NT2/D1 (cell line): ENCODE results near the gene KRTAP20-3.

Experiments
- DNase-seq: peaks from one replicate; pipeline ENCODE4 v3.0.0-alpha.2; 2011; ENCODE audit warnings: low read depth, low spot score
- H3K27me3 ChIP-seq: 2 replicates; pipeline ENCODE4 v1.6.0; 2011; ENCODE audit warnings: mild to moderate bottlenecking; ENCODE audit not compliant: insufficient read length, insufficient read depth
- H3K36me3 ChIP-seq: 2 replicates; pipeline ENCODE4 v1.6.1; 2011; ENCODE audit warnings: mild to moderate bottlenecking, low read length, mixed read lengths; ENCODE audit not compliant: insufficient read depth, insufficient read length
- H3K4me1 ChIP-seq: 2 replicates; pipeline ENCODE4 v1.5.1; 2011; ENCODE audit not compliant: insufficient read depth, insufficient read length
- H3K4me3 ChIP-seq: 2 replicates; pipeline ENCODE4 v1.5.1; 2011; ENCODE audit warnings: low read depth; ENCODE audit not compliant: insufficient read length
- H3K9ac ChIP-seq: 2 replicates; pipeline ENCODE4 v1.6.0; 2011; ENCODE audit warnings: low read depth; ENCODE audit not compliant: insufficient read length
- H3K9me3 ChIP-seq: 2 replicates; pipeline ENCODE4 v1.5.1; 2011; ENCODE audit warnings: mild to moderate bottlenecking, low read length; ENCODE audit not compliant: insufficient read depth
- SUZ12 ChIP-seq: IDR thresholded peaks from 2 replicates; pipeline ENCODE4 v1.6.1; 2011; ENCODE audit not compliant: insufficient read length, insufficient read depth; ENCODE audit errors: extremely low read depth
- YY1 ChIP-seq: IDR thresholded peaks from 2 replicates; pipeline ENCODE4 v1.6.1; 2011; ENCODE audit not compliant: insufficient read length, insufficient read depth
- ZNF274 ChIP-seq: IDR thresholded peaks from 2 replicates; pipeline ENCODE4 v1.6.1; 2011; ENCODE audit warnings: mild to moderate bottlenecking, low read depth, low read length

The KRTAP20-3 gene

DNA sequence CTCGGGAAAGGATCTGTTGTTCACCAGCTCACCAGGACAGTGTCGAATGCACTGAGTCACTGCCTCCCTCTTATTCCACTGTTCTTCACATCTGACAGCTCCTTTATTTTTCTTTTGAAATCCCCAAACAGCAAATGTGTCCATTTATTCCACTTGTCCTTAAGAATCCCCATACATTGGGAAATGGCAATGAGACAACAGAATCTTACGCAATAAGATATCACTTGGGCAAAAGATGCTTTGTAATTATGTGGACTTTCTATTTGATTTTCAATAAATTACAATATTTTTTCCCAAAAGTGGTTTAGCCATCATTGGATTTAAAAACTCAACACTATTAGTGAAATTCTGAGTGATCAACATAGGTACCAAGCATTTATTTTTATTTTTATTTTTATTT, 4.0 kb upstream of the KRTAP20-3 start:
- no peak overlapping the region for H3K4me3 ChIP-seq
- no peaks in the 10 kb centered on the region for H3K4me1 ChIP-seq
- H3K27me3 ChIP-seq, result no peaks in the 10 kb centered on the region
- no peaks in the 10 kb centered on the region for H3K36me3 ChIP-seq
- H3K9ac ChIP-seq, result no peak overlapping the region
- DNase-seq, result no peak
- H3K9me3 ChIP-seq, result no peaks in the 10 kb centered on the region
- TF ChIP-seq ZNF274 (no peak), YY1 (no peak), SUZ12 (no peak)

GRCh38 chr21:30646904-30647414, 4.3 kb downstream of the KRTAP20-3 start:
- Histone ChIP-seq H3K27me3 (no peaks in the 10 kb centered on the region), H3K36me3 (no peaks in the 10 kb centered on the region), H3K4me3 (no peak overlapping the region), H3K9me3 (no peaks in the 10 kb centered on the region), H3K9ac (no peak overlapping the region), H3K4me1 (no peaks in the 10 kb centered on the region)
- TF ChIP-seq ZNF274 (no peak), YY1 (no peak), SUZ12 (no peak)
- DNase-seq, result no peak

GRCh38 chr21:30652891-30653290, 10.2 kb downstream of the KRTAP20-3 start:
- H3K9me3 ChIP-seq, result no peaks in the 10 kb centered on the region
- no peak for DNase-seq
- no peaks in the 10 kb centered on the region for H3K36me3 ChIP-seq
- H3K4me3 ChIP-seq, result no peak overlapping the region
- no peaks in the 10 kb centered on the region for H3K27me3 ChIP-seq
- TF ChIP-seq ZNF274 (no peak), YY1 (no peak), SUZ12 (no peak)
- H3K9ac ChIP-seq, result no peak overlapping the region
- H3K4me1 ChIP-seq, result no peaks in the 10 kb centered on the region

GRCh38 chr21:30668776-30669175, 26.1 kb downstream of the KRTAP20-3 start:
- Histone ChIP-seq H3K27me3 (no peaks in the 10 kb centered on the region), H3K9ac (no peak overlapping the region), H3K4me3 (no peak overlapping the region), H3K36me3 (no peaks in the 10 kb centered on the region), H3K9me3 (no peaks in the 10 kb centered on the region), H3K4me1 (no peaks in the 10 kb centered on the region)
- no peak for TF ChIP-seq SUZ12
- TF ChIP-seq YY1, result no peak
- TF ChIP-seq ZNF274, result no peak
- peak; percentile 51 for DNase-seq

GRCh38 chr21:30672985-30673650, 30.5 kb downstream of the KRTAP20-3 start:
- Histone ChIP-seq H3K36me3 (no peaks in the 10 kb centered on the region), H3K9me3 (no peaks in the 10 kb centered on the region), H3K9ac (no peak overlapping the region), H3K4me1 (no peaks in the 10 kb centered on the region), H3K4me3 (no peak overlapping the region), H3K27me3 (no peaks in the 10 kb centered on the region)
- no peak for TF ChIP-seq ZNF274
- DNase-seq, result no peak

DNA sequence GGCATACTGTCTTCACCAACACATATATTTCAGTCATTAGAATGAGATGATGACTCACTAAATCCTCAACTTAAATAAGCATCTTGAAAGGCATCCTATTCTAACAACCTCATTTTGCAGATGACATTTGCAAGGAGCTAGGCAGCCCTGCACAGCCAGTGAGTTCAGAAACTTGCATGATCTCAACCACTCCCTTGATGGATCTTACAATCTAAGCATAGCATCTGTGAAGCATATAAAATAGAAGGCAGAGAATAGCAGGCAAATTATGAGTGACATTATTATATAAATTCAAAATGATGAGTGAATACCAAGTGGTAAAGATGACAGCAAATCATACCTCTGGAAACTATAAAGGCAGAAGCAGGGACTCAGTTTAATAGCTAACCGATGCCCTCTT, 31.6 kb downstream of the KRTAP20-3 start:
- Histone ChIP-seq H3K9ac (no peak overlapping the region), H3K36me3 (no peaks in the 10 kb centered on the region), H3K9me3 (no peaks in the 10 kb centered on the region), H3K4me1 (no peaks in the 10 kb centered on the region), H3K27me3 (no peaks in the 10 kb centered on the region), H3K4me3 (no peak overlapping the region)
- TF ChIP-seq YY1, result no peak
- no peak for DNase-seq

- no peaks in the 10 kb centered on the region for H3K36me3 ChIP-seq
- TF ChIP-seq ZNF274 (no peak), SUZ12 (no peak), YY1 (no peak)
- no peak overlapping the region for H3K4me3 ChIP-seq
- no peaks in the 10 kb centered on the region for H3K4me1 ChIP-seq
- H3K9me3 ChIP-seq, result no peaks in the 10 kb centered on the region
- no peak for DNase-seq
- no peaks in the 10 kb centered on the region for H3K27me3 ChIP-seq
- no peak overlapping the region for H3K9ac ChIP-seq
Measured at GRCh38 chr21:30676737-30677136, 34.1 kb downstream of the KRTAP20-3 start.
